HG03175 (cell line): ENCODE measurements around the gene C1QL4.
"Not testable (repeated sequence)": the region's sequence is repeated elsewhere in the genome, so short reads cannot be mapped to it uniquely, and the experiment has no call there.

Experiments
- ATAC-seq: cut with Tn5 transposase; IDR thresholded peaks from one replicate; pipeline ENCODE4 v1.9.1; 2021; ENCODE audit warnings: mild to moderate bottlenecking, moderate library complexity; ENCODE audit not compliant: unreplicated experiment

The C1QL4 gene

DNA sequence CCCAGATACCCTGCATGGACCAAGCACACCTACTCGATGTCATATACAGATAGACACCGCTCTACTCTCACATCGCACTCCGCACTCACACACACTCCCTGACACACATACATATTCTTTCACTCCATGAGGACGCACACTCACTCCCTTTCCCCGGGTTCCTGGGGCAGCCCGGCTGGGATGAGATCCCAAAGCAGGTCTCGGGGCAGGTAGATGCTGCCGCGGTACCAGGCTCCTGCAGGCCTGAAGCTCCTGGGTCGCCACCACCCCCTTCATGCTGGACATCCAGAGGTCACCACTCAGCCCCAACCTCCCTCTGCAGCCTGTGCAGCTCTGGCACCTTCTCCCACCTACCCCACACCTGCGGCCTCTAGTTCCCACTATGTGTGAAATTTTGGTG is 2.3 kb downstream of the C1QL4 start:
- no peak for ATAC-seq

DNA sequence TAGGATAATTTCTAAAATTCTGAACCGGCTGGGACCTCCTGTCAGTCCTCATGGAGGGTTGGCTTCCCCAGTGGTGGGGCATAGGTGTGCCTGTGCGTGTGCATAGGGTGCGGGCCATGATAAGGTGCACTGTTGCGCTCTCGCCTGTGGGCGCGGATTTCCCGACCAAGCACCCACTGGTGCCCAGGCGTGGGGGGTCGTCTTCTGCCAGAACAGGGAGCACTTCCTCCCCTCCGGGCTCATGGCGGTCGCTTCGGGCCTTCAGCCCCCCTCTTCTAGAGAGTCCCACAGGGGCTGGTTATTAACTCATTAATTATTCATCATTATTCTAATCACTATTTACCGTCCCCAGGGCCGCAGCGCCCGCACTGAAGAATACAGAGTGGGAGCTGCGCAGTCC is 2.8 kb downstream of the C1QL4 start:
- no peak for ATAC-seq

DNA sequence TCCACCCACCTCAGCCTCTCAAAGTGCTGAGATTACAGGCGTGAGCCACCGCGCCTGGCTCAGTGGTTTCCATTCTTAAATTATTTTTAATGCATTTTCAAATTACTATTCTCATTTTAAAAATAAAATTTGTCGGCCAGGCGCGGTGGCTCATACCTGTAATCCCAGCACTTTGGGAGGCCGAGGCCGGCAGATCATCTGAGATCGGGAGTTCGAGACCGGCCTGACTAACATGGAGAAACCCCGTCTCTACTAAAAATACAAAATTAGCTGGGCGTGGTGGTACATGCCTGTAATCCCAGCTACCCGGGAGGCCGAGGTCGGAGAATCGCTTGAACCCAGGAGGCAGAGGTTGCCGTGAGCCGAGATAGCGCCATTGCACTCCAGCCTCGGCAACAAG is 3.2 kb downstream of the C1QL4 start:
- ATAC-seq: not testable (repeated sequence)

DNA sequence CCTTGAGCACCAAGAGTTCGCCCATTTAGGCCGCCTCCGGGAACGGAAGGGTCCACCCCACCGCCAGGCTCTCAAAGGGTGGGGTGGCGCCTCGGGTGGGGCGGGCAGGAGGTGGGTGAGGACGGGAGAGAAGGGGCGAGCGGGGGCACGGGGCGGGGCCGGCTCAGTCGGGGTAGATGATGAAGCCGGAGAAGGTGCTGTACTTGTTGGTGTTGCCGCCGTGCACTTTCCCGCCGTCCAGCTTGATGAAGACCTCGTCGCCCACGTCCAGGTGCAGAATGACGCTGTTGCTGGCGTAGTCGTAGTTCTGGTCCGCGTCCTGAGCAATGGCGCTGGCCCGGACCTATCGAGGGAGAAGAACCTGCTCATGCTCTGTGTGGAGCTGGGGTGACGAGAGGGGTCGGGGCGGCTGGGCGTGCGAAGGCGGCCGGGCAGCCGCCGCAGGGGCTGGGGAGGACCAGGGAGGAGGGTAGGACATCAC is 4.1 kb downstream of the C1QL4 start:
- no peak for ATAC-seq

DNA sequence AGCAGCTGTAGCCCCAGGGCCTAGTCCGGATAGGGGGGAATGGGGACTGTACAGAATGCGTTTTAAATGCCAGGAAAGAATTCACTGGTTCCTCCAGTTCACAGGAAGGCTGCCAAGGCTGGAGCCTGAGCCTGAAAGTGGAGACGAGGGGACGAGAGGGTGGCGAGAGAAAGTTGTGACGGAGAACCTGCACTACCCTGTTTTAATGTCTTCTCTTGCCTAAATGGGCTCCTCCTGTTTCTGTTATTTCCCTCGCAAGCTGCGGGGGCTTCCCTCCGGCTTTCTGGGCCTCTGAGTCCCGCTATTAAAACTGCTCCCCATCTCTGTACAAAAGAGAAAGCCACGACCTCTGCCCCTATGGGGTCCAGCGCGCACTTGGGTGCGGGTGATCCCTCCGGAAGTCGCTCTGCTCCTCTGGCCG is 4.5 kb downstream of the C1QL4 start:
- no peak for ATAC-seq

DNA sequence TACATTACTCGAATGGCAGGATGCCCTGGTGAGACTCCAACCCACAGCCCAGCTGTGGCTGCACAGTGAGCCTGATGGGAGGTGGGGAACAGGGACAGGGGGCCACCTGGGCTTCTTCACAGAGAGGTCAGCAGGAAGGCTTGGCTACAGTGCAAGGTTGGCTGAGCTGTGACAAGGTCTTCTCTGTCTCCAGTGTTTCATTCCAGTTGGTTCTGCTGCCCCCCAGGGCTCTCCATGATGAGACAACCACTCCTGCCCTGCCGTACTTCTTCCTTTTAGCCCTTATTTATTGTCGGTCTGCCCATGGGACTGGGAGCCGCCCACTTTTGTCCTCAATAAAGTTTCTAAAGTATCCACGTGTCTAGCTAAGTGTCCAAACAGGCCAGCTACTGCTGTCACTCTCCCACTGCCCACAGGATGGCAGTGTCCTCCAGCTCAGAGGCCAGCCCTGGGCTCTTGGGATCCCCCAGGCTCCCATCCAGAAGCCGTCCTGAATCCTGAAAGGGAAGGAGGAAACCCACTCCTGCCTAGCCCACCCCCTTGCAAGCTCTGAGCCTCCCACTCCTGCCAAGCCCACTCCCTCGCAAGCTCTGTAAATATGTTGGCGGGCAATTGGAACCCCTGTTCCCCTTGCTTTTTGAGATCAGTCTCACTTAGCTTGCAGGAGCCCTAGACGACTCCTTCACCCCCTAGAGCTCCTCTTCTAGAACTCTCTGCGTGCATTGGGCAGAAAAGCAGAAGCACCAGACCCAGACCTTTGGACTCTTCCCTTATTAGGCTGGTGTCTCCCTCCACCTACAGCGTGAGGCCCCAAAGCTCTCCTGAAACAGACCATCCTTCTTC is 5.4 kb downstream of the C1QL4 start:
- ATAC-seq: no peak

DNA sequence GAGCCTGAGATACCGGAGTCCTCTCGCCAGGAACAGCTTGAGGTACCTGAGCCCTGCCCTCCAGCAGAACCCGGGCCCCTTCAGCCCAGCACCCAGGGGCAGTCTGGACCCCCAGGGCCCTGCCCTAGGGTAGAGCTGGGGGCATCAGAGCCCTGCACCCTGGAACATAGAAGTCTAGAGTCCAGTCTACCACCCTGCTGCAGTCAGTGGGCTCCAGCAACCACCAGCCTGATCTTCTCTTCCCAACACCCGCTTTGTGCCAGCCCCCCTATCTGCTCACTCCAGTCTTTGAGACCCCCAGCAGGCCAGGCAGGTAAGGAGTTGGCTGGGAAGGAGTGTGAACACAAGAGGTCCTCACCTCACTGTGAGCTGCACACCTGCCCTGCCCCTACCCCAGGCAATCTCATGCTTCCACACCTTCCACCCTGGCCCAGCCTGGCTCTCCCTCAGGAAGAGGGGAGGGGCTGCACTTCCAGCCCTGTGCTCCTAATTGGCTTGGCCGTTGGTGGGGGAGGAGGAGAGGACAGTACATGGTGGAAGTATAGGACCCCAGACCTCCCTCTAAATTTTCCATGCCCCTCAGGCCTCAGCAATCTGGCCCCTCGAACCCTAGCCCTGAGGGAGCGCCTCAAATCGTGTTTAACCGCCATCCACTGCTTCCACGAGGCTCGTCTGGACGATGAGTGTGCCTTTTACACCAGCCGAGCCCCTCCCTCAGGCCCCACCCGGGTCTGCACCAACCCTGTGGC is 6.2 kb downstream of the C1QL4 start:
- ATAC-seq: no peak

DNA sequence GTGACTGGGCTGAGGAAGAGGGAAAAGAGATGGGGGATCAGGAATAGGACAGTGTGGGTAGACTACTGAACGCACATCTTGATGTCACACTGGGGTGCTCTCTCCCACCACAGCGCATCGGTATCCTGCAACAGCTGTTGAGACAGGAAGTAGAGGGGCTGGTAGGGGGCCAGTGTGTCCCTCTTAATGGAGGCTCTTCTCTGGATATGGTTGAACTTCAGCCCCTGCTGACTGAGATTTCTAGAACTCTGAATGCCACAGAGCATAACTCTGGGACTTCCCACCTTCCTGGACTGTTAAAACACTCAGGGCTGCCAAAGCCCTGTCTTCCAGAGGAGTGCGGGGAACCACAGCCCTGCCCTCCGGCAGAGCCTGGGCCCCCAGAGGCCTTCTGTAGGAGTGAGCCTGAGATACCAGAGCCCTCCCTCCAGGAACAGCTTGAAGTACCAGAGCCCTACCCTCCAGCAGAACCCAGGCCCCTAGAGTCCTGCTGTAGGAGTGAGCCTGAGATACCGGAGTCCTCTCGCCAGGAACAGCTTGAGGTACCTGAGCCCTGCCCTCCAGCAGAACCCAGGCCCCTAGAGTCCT is 6.9 kb downstream of the C1QL4 start:
- ATAC-seq: no peak

DNA sequence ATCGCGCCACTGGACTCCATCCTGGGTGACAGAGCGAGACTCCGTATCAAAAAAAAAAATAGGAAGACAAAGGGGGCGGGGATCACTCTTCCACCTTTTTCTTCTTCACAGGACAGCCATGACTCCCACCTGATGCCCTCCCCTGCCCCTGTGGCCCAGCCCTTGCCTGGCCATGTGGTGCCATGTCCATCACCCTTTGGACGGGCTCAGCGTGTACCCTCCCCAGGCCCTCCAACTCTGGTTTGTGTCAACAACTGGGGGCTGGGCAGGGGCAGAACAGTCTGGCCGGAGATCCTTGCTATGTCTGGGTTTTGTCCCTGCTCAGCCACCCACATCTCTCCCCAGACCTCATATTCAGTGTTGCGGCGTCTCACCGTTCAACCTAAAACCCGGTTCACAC is 8.2 kb downstream of the C1QL4 start:
- ATAC-seq: no peak

DNA sequence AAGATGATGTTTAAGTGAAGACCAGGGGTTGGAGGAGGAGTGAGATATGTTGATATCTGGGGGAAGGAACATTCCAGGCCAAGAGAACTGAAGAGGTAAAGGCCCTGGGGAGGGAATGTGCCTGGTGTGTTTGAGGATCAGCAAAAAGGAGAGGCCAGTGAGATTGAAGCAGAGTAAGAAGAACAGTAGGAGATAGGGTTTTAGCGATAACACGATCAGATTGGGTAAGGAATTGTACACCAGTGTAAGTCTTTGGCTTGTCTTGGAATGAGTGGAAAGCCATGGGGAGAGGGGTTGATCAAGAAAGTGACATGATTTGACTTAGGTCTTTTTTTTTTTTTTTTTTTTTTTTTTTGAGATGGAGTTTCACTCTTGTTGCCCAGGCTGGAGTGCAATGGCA is 9.1 kb downstream of the C1QL4 start:
- ATAC-seq: no peak

DNA sequence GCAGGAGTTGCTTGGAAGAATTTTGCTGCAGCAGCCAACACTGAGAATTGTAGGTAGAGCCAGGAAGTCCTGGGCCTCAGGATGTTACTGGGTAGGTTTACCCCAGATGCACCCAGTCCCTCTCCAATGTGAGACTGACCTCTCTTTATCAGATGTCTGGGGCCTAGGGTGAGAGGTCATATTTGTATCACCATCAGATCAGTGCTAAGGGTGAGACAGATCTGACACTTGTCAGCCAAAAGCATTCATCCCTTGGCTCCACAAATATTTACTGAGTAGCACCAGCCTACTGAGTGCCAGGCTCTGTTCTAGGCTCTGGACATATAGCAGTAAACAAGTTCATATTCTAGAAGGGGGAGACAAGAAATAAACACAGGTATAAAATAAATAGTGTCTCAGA is 9.6 kb downstream of the C1QL4 start:
- no peak for ATAC-seq

DNA sequence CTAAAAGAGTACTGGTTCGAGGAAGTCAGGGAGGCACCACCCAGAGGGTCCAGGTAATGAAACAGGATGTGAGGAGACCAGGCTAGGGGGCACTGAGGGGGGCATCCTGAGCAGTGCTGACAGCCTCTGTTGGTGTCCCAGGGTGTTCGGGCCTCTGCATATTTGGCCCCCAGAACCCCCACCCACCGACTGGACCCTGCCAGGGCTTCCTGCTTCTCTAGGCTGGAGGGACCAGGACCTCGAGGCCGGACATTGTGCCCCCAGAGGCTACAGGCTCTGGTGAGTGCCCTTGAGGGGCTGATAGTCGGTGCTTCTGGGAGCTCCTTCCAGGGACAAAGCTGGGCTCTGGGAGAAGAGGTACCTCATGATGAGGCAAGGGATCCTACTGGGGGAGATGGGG is 11.4 kb downstream of the C1QL4 start:
- ATAC-seq: no peak

DNA sequence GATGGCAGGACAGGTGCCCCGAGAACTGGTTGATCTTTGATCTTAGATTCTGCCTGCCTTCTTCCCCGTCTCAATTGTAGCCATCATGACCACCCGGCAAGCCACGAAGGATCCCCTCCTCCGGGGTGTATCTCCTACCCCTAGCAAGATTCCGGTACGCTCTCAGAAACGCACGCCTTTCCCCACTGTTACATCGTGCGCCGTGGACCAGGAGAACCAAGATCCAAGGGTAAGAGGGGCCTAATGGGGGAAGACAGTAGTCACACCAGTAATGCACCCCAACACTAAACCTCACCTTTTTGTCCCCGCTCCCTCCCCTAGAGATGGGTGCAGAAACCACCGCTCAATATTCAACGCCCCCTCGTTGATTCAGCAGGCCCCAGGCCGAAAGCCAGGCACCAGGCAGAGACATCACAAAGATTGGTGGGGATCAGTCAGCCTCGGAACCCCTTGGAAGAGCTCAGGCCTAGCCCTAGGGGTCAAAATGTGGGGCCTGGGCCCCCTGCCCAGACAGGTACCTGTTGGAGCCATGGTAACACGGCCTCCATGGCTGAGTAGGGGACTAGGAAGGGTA is 13.4 kb downstream of the C1QL4 start:
- ATAC-seq: no peak

DNA sequence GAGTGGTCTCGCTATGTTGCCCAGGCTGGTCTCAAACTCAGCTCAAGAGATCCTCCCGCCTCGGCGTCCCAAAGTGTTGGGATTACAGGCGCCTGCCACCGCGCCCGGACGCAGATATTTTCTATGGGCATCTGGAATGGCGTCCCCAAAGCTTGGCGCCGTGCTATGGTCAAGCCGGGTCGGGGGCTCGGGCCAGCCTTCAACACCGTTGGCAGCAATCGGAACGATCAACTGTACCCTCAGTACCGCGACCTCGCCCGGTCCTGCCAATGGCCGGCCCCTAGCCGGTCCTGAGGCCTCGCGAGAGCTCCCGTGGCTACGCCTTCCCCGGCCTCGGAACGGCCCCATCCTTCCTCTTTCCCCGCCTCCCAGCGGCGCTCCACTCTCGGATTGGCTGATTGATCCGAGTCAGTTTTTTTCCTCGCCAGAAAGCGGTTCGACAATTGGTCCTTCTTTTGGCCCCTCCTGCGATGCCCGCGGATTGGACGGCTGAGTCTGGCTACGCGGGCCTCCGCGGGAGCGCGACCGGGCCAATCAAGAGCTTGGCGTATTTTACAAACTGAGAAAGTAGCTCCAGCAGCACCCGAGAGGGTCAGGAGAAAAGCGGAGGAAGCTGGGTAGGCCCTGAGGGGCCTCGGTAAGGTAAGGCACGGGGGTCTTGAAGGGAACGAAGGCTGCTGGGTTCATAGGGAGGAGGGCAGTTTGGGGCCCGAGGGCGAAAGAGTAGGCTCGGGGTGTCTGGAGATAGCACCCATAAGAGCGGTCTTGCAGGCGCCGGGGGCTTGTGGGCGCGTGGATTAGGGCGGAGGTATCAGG is 14.1 kb downstream of the C1QL4 start, which contains the start of gene TROAP:
TROAP (plus strand) TSS at position 548 of the 816 bp plus-strand sequence. CDS start 354 bp downstream, outside the sequence.
- peak; percentile 99 for ATAC-seq

DNA sequence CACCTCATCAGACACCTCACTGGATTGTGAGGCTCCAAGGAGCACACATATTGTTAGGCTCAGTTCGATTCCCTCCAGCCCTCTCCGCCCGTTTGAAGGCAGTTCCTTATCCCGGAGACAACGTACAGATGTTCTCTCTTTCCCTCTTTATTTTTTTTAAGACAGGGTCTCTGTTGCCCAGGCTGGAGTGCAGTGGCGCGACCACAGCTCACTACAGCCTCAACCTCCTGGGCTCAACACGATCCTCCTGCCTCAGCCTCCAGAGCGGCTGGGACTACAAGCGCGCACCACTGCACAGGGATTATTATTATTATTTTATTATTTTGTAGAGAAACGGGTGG is 14.7 kb downstream of the C1QL4 start:
- no peak for ATAC-seq

DNA sequence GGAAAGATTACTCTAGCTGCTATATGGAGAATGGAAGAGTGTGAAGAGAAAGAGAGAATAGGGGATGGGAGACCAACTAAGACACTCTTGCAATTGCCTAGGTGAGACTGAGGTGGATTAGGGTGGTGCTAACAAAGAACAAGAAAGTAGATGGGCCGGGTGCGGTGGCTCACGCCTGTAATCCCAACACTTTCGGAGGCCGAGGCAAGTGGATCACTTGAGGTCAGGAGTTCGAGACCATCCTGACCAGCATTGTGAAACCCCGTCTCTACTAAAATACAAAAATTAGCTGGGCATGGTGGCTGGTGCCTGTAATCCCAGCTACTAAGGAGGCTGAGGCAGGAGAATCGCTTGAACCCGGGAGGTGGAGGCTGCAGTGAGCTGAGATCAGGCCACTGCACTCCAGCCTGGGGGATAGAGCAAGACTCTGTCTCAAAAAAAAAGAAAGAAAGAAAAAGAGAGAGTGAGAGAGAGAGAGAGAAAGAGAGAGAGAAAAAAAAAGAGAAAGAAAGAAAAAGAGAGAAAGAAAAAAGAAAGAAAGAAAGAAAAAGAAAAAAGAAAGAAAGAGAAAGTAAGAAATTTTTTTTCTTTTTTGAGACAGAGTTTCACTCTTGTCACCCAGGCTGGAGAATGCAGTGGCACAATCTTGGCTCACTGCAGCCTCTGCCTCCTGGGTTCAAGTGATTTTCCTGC is 16.4 kb downstream of the C1QL4 start:
- not testable (repeated sequence) for ATAC-seq

DNA sequence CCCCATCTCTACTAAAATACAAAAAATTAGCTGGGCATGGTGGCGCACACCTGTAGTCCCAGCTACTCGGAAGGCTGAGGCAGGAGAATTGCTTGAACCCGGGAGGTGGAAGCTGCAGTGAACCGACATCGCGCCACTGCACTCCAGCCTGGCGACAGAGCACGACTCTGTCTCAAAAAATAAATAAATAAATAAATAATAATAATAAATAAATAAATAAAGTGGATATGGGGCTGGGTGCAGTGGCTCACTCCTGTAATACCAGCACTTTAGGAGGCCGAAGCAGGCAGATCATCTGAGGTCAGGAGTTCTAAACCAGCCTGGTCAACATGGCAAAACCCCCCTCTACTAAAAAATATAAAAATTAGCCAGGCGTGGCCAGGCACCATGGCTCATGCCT is 19.9 kb downstream of the C1QL4 start:
- ATAC-seq: not testable (repeated sequence)

DNA sequence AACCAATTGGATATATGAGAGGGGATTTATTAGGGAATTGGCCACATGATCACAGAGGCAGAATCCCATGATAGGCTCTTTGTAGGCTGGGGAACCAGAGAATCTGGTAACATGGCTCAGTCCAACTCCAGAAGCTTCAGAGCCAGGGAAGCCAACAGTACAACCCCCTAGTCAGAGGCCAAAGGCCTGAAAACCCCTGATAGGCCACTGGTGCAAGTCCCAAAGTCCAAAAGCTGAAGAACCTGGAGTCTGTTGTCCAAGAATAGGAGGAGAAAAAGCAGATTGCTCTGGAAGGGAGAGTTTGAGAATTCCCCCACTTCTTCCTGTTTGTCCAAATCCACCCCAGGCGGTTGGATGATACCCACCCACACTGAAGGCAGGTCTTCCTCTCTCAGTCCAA is 22.2 kb downstream of the C1QL4 start:
- ATAC-seq: no peak

DNA sequence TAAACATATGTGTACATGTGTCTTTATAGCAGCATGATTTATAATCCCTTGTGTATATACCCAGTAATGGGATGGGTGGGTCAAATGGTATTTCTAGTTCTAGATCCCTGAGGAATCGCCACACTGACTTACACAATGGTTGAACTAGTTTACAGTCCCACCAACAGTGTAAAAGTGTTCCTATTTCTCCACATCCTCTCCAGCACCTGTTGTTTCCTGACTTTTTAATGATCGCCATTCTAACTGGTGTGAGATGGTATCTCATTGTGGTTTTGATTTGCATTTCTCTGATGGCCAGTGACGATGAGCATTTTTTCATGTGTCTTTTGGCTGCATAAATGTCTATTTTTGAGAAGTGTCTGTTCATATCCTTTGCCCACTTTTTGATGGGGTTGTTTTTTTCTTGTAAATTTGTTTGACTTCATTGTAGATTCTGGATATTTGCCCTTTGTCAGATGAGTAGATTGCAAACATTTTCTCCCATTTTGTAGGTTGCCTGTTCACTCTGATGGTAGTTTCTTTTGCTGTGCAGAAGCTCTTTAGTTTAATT is 26.5 kb downstream of the C1QL4 start:
- ATAC-seq: not testable (repeated sequence)

DNA sequence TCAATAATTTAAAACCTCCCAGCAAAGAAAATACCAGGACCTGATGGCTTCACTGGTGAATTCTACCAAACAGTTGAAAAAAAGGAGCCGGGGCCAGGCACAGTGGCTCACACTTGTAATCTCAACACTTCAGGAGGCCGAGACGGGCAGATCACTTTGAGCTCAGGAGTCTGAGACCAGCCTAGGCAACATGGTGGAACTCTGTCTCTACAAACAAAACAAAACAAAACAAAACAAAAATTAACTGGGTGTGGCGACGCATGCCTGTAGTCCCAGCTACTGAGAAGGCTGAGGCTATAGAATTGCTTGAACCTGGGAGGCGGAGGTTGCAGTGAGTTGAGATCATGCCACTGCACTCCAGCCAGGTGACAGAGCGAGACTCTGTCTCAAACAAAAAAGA is 27.6 kb downstream of the C1QL4 start:
- ATAC-seq: no peak
